ACHN (cell line): Measurements from ENCODE around the gene HPCAL1.

ENCODE experiments used
- DNase-seq: peaks from one replicate; pipeline ENCODE4 v3.0.0-alpha.2; 2015
- in situ Hi-C: cut with HindIII; loops from 2 replicates; pipeline ENCODE4 v1.10.0; 2017; ENCODE audit warnings: low sequenced_read_pairs, low pct_ligation_motif_present, low pct_unique_long_range_greater_than_20kb

The HPCAL1 gene

GRCh38 chr2:10369269-10370255 is 66.9 kb downstream of the HPCAL1 start:
- no peak for DNase-seq
- in situ Hi-C loops = no loop called here

- DNase-seq = no peak
- in situ Hi-C loops = no loop called here
These were observed 67.7 kb downstream of the HPCAL1 start for GRCh38 chr2:10370390-10370789.

GRCh38 chr2:10370895-10371294 is 68.2 kb downstream of the HPCAL1 start:
- no peak for DNase-seq
- in situ Hi-C loops = no loop called here

- in situ Hi-C loops = no loop called here
- no peak for DNase-seq
These were observed 68.9 kb downstream of the HPCAL1 start for GRCh38 chr2:10371441-10372196.

GRCh38 chr2:10372203-10372861 is 69.6 kb downstream of the HPCAL1 start:
- in situ Hi-C loops = no loop called here
- no peak for DNase-seq

- in situ Hi-C loops = no loop called here
- DNase-seq = no peak
These were observed 70.1 kb downstream of the HPCAL1 start for GRCh38 chr2:10372862-10373240.

GRCh38 chr2:10373931-10374330 is 71.2 kb downstream of the HPCAL1 start:
- no peak for DNase-seq
- in situ Hi-C loops = no loop called here

- no peak for DNase-seq
- in situ Hi-C loops = no loop called here
These were observed 71.7 kb downstream of the HPCAL1 start for GRCh38 chr2:10374362-10374943.

GRCh38 chr2:10375570-10376281 is 73.0 kb downstream of the HPCAL1 start:
- DNase-seq = no peak
- in situ Hi-C loops = no loop called here

GRCh38 chr2:10377052-10377746 is 74.5 kb downstream of the HPCAL1 start:
- in situ Hi-C loops = no loop called here
- DNase-seq = no peak

GRCh38 chr2:10377747-10378085 is 75.0 kb downstream of the HPCAL1 start:
- DNase-seq = no peak
- in situ Hi-C loops = no loop called here

- DNase-seq = no peak
- in situ Hi-C loops = no loop called here
These were observed 75.5 kb downstream of the HPCAL1 start for GRCh38 chr2:10378189-10378588.

GRCh38 chr2:10380048-10380926 is 77.6 kb downstream of the HPCAL1 start:
- DNase-seq = no peak
- in situ Hi-C loops = no loop called here

- in situ Hi-C loops = no loop called here
These were observed 79.3 kb downstream of the HPCAL1 start for GRCh38 chr2:10381997-10382353.

GRCh38 chr2:10382354-10383061 is 79.8 kb downstream of the HPCAL1 start:
- in situ Hi-C loops = no loop called here
- DNase-seq = no peak

More at GRCh38 chr2:10381997-10382353, 79.3 kb downstream of the HPCAL1 start:
- no peak for DNase-seq

- no peak for DNase-seq
These were observed 81.4 kb downstream of the HPCAL1 start for GRCh38 chr2:10383960-10384734.

More at GRCh38 chr2:10383960-10384734, 81.4 kb downstream of the HPCAL1 start:
- in situ Hi-C loops = no loop called here
